ENCODE results near the gene KIAA2012.

KIAA2012 gene

GRCh38 chr2:202090530-202090929 lies 17.5 kb downstream of the KIAA2012 start:
- peak; percentile 47 for DNase-seq

DNA sequence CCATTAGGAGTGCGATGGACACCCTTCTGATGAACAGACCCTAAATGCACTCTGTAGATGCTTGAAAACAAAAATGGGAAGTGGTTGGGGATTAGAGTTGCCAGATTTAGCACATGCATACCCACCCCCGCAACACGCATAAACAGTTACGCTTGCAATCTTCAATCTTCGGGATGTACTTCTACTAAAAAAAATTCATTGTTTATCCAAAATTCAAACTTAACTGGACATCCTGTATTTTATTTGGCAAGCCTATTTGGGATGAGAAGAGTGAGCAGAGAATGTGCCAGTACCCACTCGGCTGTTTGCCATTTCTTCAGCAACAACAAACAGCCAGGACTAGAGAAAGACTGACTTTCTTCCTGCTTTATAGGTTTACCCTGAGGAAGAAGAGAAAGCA lies 18.4 kb downstream of the KIAA2012 start:
- no peak for DNase-seq

DNA sequence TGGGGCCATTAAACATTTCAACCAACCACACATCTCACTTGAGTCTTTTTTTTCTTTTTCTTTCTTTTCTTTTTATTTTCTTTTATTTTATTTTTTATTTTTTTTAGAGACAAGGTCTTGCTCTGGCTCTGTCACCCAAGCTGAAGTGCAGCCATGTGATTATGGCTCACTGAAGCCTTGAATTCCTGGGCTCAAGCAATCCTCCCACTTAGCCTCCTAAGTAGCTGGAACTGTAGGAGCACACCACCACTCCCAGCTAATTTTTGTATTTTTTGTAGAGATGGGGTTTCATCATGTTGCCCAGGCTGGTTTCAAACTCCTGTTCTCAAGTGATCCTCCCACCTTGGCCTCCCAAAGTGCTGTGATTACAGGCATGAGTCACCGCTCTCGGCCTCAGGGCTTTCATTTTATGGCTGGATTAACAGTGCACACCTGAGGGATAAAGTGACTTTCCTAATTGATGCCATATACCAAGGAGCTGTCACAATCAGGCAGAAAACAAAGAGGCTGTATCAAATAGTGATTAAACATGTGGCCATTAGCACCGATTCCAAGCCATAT lies 21.5 kb downstream of the KIAA2012 start:
- DNase-seq: peak; percentile 73

- no peak for DNase-seq
These were observed 22.2 kb downstream of the KIAA2012 start for GRCh38 chr2:202095235-202095634.

GRCh38 chr2:202096736-202097135 lies 23.7 kb downstream of the KIAA2012 start:
- DNase-seq: no peak

DNA sequence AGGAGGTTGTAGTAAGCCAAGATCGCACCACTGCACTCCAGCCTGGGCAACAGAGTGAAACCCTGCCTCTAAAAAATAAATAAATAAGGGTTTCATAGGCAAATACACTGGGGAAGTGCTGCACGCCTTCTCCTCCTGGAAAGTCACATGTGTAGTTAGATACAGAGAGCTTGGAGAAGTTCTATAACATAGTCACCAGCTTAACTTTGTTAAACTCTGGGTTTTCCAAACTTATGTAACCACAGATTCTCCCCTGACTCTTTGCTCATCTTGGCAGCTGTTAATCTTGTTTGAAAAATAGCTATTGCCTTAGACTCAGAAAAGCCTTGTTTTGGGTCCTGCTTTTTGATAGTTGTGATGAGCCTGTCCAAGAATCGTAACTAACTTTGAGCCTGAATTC lies 25.2 kb downstream of the KIAA2012 start:
- no peak for DNase-seq

DNA sequence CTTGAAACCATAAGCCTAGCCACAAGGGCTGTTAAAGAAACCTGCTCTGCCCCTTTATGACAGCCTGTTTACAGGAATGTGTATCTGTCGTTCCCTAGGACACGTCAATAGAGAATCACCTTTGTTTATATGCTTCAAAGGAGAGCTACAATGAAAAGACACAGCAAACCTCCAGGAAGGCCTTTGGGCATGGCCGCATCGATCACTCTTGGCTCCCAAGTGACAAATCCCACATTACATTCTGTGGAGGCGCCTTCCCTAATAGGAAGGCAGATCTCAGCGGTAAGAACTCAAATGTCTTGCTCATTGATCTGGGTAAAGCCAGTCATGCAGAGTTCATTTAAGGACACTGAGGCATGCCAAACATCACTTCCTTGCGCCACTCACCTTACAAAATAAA lies 26.5 kb downstream of the KIAA2012 start:
- no peak for DNase-seq

DNA sequence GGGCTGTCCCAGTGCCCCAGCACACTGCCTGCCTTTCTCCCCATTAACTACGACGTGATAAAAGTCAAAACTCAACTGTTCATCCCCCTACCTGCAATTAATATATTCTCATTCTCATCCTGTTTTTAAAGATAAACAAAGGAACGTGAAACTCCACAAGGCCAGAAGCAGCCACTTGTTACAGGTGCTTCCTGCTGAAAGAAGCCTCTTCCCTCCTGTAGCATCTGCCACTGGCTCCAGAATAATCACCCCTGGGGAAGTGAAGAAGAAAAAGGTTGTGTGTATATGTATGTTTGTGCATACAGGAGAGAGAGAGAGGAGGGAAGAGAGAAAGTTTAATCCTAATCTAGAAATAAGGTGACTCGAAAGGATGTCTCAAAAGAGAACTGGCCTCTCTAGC lies 27.1 kb downstream of the KIAA2012 start:
- peak; percentile 35 for DNase-seq

GRCh38 chr2:202101026-202101579 lies 28.0 kb downstream of the KIAA2012 start:
- DNase-seq: peak; percentile 47

DNA sequence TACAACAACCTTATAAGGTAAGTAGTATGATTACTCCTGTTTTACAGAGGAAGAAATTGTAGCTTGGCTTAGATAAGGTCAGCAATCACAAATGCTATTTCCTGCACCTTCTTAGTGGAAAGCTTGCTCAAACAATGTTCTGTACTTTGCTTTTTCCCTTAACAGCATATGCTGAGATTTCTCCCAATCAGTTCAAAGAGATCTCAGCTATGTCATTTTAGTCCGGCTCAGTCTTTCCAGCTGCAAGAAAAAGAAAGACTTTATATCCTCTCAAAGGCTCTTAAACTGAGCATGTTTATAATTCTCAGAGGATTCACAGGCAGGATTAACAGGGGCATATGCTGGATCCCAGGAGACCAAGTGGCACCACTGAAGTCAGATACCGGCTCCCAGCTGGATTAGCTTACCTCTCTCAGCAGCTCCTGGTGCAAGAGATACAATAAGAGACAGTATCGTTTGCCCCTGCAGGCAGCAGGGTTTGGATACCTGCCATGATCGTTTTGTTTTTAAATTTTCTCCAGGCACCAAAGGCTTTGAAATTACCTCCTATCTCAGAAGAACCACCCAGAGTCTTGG lies 29.5 kb downstream of the KIAA2012 start:
- DNase-seq: peak; percentile 75

- DNase-seq: peak; percentile 61
These were observed 31.3 kb downstream of the KIAA2012 start for GRCh38 chr2:202104286-202104870.

GRCh38 chr2:202105025-202105424 lies 32.0 kb downstream of the KIAA2012 start:
- DNase-seq: no peak

- no peak for DNase-seq
These were observed 35.3 kb downstream of the KIAA2012 start for GRCh38 chr2:202108345-202108744.

GRCh38 chr2:202109139-202109736 lies 36.2 kb downstream of the KIAA2012 start:
- peak; percentile 30 for DNase-seq

DNA sequence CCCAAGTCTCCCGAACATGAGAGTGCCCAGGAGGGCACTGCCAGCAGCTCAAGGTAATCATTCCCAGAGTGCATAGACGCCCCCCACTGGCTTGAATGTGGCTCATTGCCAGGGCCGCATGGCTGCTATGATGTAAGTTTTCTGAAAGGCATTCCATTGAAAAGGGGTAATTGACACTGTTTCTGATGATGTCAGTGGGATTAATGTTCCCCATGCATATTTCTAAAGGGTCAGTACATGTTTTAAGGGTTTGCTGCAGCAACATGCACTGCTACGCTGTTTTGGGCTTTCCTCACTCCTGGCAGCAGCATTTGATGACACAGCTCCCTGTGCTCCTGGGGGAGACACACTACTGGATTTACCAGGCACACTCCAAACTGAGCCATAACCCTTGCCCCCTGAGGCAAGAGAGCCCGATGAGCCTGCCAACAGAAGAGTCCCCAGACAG lies 36.7 kb downstream of the KIAA2012 start:
- peak; percentile 66 for DNase-seq

- DNase-seq: no peak
These were observed 37.4 kb downstream of the KIAA2012 start for GRCh38 chr2:202110491-202110890.

- no peak for DNase-seq
These were observed 39.0 kb downstream of the KIAA2012 start for GRCh38 chr2:202112041-202112440.

DNA sequence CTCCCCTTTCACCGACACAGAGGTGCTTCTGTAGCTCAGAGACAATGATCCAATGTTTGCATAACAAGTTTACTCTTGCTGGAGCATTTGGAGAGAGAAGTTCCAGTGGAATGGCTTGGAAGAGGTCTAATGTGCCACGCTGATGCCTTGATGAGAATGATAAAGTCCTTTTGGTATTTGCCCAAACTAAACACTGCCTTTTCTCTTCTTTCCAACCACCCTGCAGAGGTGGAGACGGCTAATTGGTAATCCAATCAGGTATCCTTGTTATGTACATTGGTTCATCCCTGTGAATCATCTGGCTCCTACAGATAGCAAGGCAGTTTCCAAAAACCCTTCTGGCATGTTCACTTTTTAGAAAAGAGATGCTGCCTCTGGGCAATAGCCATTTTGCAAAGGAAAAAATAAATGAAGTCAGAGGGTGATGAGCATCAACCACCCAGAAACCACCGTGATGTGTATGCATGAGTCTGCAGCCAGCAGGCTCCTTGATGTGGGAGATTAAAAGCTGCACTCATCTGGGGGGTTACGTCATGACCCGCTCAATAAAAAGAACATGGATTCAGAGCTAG lies 40.6 kb downstream of the KIAA2012 start:
- peak; percentile 67 for DNase-seq

- no peak for DNase-seq
These were observed 41.2 kb downstream of the KIAA2012 start for GRCh38 chr2:202114291-202114690.

- DNase-seq: no peak
These were observed 41.7 kb downstream of the KIAA2012 start for GRCh38 chr2:202114795-202115194.

DNA sequence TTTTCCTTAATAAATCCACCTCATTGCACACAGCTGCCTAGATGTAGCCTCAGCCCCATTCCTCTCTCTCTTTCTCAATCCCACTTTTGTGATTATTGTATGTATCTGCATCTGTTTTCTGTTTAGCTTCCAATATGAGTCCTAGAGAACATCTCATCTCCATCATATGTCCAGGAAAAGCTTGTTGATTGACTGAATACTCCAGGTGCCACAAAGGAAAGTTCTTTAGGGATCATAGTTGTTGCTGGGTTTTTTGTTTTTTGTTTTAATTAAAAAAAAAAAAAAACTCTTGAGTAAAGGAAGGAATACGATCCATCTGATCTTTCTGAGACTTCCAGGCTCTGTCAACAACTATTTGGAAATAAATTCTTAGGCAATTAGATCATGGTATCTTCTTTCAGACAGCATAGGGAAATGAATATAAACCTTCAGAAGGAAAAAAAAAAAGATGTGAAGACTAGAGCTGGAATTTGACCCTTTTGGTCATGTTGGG lies 42.5 kb downstream of the KIAA2012 start:
- DNase-seq: no peak

DNA sequence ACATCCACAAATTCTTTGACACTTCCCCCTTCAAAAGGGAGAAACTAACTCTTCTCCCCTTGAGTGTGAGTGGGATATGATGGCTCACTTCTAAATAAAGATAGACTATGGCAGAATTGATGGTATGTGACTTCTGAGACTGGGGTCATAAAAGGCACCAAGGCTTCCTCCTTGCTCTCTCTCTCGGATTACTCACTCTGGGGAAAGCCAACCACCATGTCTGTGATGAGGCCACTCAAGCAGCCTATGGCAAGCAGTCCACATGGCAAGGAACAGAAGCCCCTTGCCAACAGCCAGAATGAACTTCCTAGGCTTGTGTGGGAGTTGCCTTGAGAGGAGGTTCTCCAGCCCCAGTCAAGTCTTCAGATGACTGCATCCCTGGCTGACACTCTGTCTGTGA lies 43.6 kb downstream of the KIAA2012 start:
- no peak for DNase-seq

DNA sequence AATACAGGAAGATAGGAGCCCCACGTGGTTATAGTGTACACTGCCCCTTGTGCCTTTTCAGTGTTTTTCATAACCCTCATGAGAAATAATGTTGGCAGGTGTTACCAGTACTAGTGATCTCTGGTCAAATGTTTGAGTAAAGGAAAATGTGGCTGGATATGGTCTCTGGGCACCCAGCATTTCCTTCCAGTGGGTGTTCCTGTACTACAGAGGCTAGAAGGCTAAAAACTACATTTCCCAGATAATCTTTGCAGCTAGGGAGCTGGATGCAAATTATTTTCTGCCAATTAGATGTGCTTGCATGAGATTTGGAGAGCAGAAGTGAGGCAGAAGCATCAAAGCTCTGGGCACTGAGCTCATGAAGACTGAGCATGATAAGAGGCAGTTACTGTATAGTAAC lies 45.1 kb downstream of the KIAA2012 start:
- no peak for DNase-seq

All from NCI-H69 (cell line).